ENCODE data around the gene ZMYND11.

DNA sequence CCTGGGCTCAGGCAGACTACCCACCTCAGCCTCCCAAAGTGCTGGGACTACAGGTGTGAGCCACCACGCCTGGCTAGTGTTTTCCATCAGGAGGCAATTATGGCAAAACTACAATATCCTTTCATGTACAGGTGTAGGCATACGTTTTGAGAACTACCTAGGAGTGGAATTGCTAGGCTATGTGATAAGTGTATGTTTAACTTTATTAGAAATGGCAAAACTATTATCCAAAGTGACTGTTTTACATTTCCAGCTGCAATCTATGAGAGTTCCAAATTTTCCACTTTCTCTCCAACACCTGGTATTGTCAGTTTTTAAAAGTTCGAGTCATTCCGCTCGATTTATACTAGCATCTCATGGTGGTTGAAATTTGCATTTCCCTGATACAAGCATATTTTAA lies 59.0 kb downstream of the ZMYND11 start:
- no peak for TF ChIP-seq CTCF (IDR thresholded peaks at IDR 0.05)
- no peak for TF ChIP-seq POLR2A (IDR thresholded peaks at IDR 0.05)
- TF ChIP-seq EP300 (IDR thresholded peaks at IDR 0.05) = no peak
- no peak for TF ChIP-seq POLR2AphosphoS5 (IDR thresholded peaks at IDR 0.05)

Measured in stomach (tissue), 4 donors.